Stimulated activated naive CD8-positive, alpha-beta T cell treated with anti-CD3 and anti-CD28 coated beads, Interleukin-15, Interleukin-2, amounts not matched to agents 100 U/mL and 50 U/mL, for 24 hours (primary cell): ENCODE data around the gene DYNC2H1.

Experiments
- ATAC-seq: fragments of 150-1000 bp; cut with Tn5 transposase; one replicate; pipeline ENCODE4 v1.10.0; 2021
- DNase-seq: peaks from one replicate; pipeline ENCODE4 v3.0.0; 2021

DYNC2H1 gene

GRCh38 chr11:103464420-103464819 lies 355.2 kb downstream of the DYNC2H1 start:
- DNase-seq (no peak), ATAC-seq (no peak)

GRCh38 chr11:103465555-103466140 lies 356.4 kb downstream of the DYNC2H1 start:
- DNase-seq: no peak
- no peak for ATAC-seq

- no peak for DNase-seq
- no peak for ATAC-seq
Observed at GRCh38 chr11:103471546-103471945, 362.3 kb downstream of the DYNC2H1 start.

GRCh38 chr11:103476874-103477273 lies 367.6 kb downstream of the DYNC2H1 start:
- no peak for DNase-seq

GRCh38 chr11:103480421-103480820 lies 371.2 kb downstream of the DYNC2H1 start:
- no peak for ATAC-seq

More at GRCh38 chr11:103476874-103477273, 367.6 kb downstream of the DYNC2H1 start:
- no peak for ATAC-seq

GRCh38 chr11:103483996-103484395 lies 374.8 kb downstream of the DYNC2H1 start:
- DNase-seq: no peak
- ATAC-seq: no peak

More at GRCh38 chr11:103480421-103480820, 371.2 kb downstream of the DYNC2H1 start:
- no peak for DNase-seq

GRCh38 chr11:103484545-103484944 lies 375.3 kb downstream of the DYNC2H1 start:
- no peak for ATAC-seq
- no peak for DNase-seq

- DNase-seq (no peak), ATAC-seq (no peak)
Observed at GRCh38 chr11:103486604-103487003, 377.4 kb downstream of the DYNC2H1 start.

- ATAC-seq: no peak
- DNase-seq: no peak
Observed at GRCh38 chr11:103487113-103487512, 377.9 kb downstream of the DYNC2H1 start.

- DNase-seq (no peak), ATAC-seq (peak; percentile 87)
Observed at GRCh38 chr11:103488031-103488461, 378.8 kb downstream of the DYNC2H1 start.

GRCh38 chr11:103488579-103488978 lies 379.4 kb downstream of the DYNC2H1 start:
- ATAC-seq (peak; percentile 14), DNase-seq (no peak)

- ATAC-seq (no peak), DNase-seq (no peak)
Observed at GRCh38 chr11:103491777-103492176, 382.6 kb downstream of the DYNC2H1 start.

- DNase-seq: no peak
- no peak for ATAC-seq
Observed at GRCh38 chr11:103494491-103494890, 385.3 kb downstream of the DYNC2H1 start.

GRCh38 chr11:103497268-103497667 lies 388.0 kb downstream of the DYNC2H1 start:
- no peak for ATAC-seq
- DNase-seq: no peak

GRCh38 chr11:103499710-103500340 lies 390.6 kb downstream of the DYNC2H1 start:
- DNase-seq: no peak
- no peak for ATAC-seq

- no peak for DNase-seq
- ATAC-seq: no peak
Observed at GRCh38 chr11:103515283-103515682, 406.1 kb downstream of the DYNC2H1 start.

GRCh38 chr11:103520792-103521191 lies 411.6 kb downstream of the DYNC2H1 start:
- ATAC-seq (no peak), DNase-seq (no peak)

GRCh38 chr11:103525069-103525468 lies 415.8 kb downstream of the DYNC2H1 start:
- DNase-seq (no peak), ATAC-seq (no peak)

GRCh38 chr11:103528046-103528445 lies 418.8 kb downstream of the DYNC2H1 start:
- ATAC-seq (no peak), DNase-seq (no peak)

GRCh38 chr11:103528596-103528995 lies 419.4 kb downstream of the DYNC2H1 start:
- ATAC-seq: no peak
- no peak for DNase-seq

- ATAC-seq: no peak
- no peak for DNase-seq
Observed at GRCh38 chr11:103529181-103529684, 420.0 kb downstream of the DYNC2H1 start.
